H1 (cell line): ENCODE data around the gene SLC39A6. TPM values are rescaled to one million over a fixed set of nuclear protein-coding genes. Genes with fewer than 3 reads are reported as not detected.

ENCODE experiments used
- CHD7 ChIP-seq: fragments of 300-600 bp; sonication (generic); IDR thresholded peaks from 2 replicates; pipeline ENCODE4 v1.7.1; 2012; ENCODE audit warnings: low read length, moderate library complexity, mild to moderate bottlenecking, inconsistent platforms; ENCODE audit not compliant: insufficient replicate concordance
- RBBP5 ChIP-seq: IDR thresholded peaks from 2 replicates; pipeline ENCODE4 v1.7.1; 2012; ENCODE audit warnings: low read depth, mild to moderate bottlenecking, inconsistent platforms, low read length, moderate library complexity, borderline replicate concordance
- polyA plus RNA-seq, 7 experiments: library from polyadenylated mRNA; depleted of rRNA in 3 of 7; stranded (reverse) in 5 of 7; unstranded in 2 of 7; fragments of >200 nt in 5 of 7; fragments of 200-250 nt in 2 of 7; gene quantifications; 1 replicate in 5 of 7; 2 replicates in 1 of 7; 4 replicates in 1 of 7; pipeline versions ENCODE4 v1.2.1 to v1.2.3, GENCODE V29; 2011 to 2013; ENCODE audit warnings: missing spikeins in 2 of 7, mixed read lengths in 2 of 7
- total RNA-seq: library from RNA; stranded (reverse); fragmentation: NEBNext Ultra II Directional; extraction: Animal tissue kit (Norgen Biotek cat#: 25700); gene quantifications from 2 replicates; pipeline ENCODE4 v1.2.1, GENCODE V29; 2021

Gene SLC39A6
- total and polyA plus RNA-seq, 2 of the 8 experiments (the other 6 are each of a cell fraction or from before 2014, with no cell fraction given): 36.8 to 55.4 TPM

GRCh38 chr18:36141576-36141975 lies 12.4 kb upstream of the SLC39A6 start (continued):
- TF ChIP-seq CHD7: no peak
- TF ChIP-seq RBBP5: no peak
